Upper lobe of left lung (tissue), 4 donors: ENCODE measurements around the gene LY6G6D.

Experiments
- CTCF ChIP-seq, 6 experiments: fragments of 450-650 bp in 4 of 6; fragments of 200-600 bp in 2 of 6; sonication (generic) in 2 of 6; IDR thresholded peaks; one replicate each; pipeline ENCODE4 v1.5.1; 2016 to 2019; ENCODE audit warnings: antibody characterized with exemption in 6 of 6
- POLR2A ChIP-seq, 4 donors: fragments of 450-650 bp; IDR thresholded peaks; one replicate each; pipeline ENCODE4 v1.5.1; 2016 to 2017; ENCODE audit warnings: antibody characterized with exemption in 4 of 4, mild to moderate bottlenecking in 2 of 4

- no peak for TF ChIP-seq POLR2A (IDR thresholded peaks at IDR 0.05)
- TF ChIP-seq CTCF (IDR thresholded peaks at IDR 0.05): no peak
Measured at GRCh38 chr6:31713991-31714684, 1.0 kb upstream of the LY6G6D start.
